Testis (tissue), 3 donors: ENCODE results near the gene NDUFB3. TPM values are rescaled to one million over a fixed set of nuclear protein-coding genes. Genes with fewer than 3 reads are reported as not detected.
"Not testable (repeated sequence)": the region's sequence is repeated elsewhere in the genome, so short reads cannot be mapped to it uniquely, and the experiment has no call there.

ENCODE experiments used
- DNase-seq: peaks from one replicate; pipeline ENCODE4 v3.0.0-alpha.2; 2019
- H3K27ac ChIP-seq, 2 donors: fragments of 200-600 bp; sonication (generic); one replicate each; pipeline ENCODE4 v1.5.1; 2019
- H3K27me3 ChIP-seq: fragments of 200-600 bp; sonication (generic); one replicate; pipeline ENCODE4 v1.5.1; 2019
- H3K36me3 ChIP-seq: fragments of 200-600 bp; sonication (generic); one replicate; pipeline ENCODE4 v1.5.1; 2017; ENCODE audit warnings: low read depth; ENCODE audit errors: missing control alignments
- H3K4me1 ChIP-seq: fragments of 200-600 bp; sonication (generic); one replicate; pipeline ENCODE4 v1.5.1; 2019
- H3K4me3 ChIP-seq, 2 donors: fragments of 200-600 bp; sonication (generic); one replicate each; pipeline ENCODE4 v1.5.1; 2017 to 2019
- H3K9me3 ChIP-seq: fragments of 200-600 bp; sonication (generic); one replicate; pipeline ENCODE4 v1.5.1; 2017
- POLR2A ChIP-seq: fragments of 450-650 bp; IDR thresholded peaks from one replicate; pipeline ENCODE4 v1.6.1; 2017; ENCODE audit warnings: antibody characterized with exemption, mild to moderate bottlenecking, moderate library complexity
- WGBS, 2 donors: methylation state at CpG; one replicate each; pipeline ENCODE4 v1.1.5; 2018; 5-methylcytosine and 5-hydroxymethylcytosine counted together
- intact Hi-C: fragments of 100-400 bp; cut with DNase I; formaldehyde crosslinking; loops from one replicate; pipeline ENCODE4 v1.15.1; 2023; ENCODE audit warnings: low total_unique reads
- polyA plus RNA-seq: library from polyadenylated mRNA; stranded (reverse); fragments of 350-450 nt; fragmentation: Illumina TruSeq; extraction: RNeasy Lipid Tissue Mini Kit (QIAGEN cat#74804); gene quantifications from one replicate; pipeline ENCODE4 v1.2.3, GENCODE V29; 2014; ENCODE audit warnings: low read depth, low replicate concordance; ENCODE audit not compliant: insufficient read depth
- total RNA-seq, 2 donors: library from RNA; depleted of rRNA; stranded (reverse); fragments of >200 nt; gene quantifications; one replicate each; pipeline ENCODE4 v1.2.3, GENCODE V29; 2016
- TF ChIP-seq, protein P1 (sequence below), 3 experiments: fragments of 450-650 bp in 2 of 3; fragments of 200-600 bp in 1 of 3; sonication (generic) in 1 of 3; IDR thresholded peaks; one replicate each; pipeline ENCODE4 v1.5.1; 2016 to 2019; ENCODE audit warnings: antibody characterized with exemption in 3 of 3, mild to moderate bottlenecking in 2 of 3, moderate library complexity in 1 of 3

Gene NDUFB3
- total and polyA plus RNA-seq, 3 donors from 2014 or later, result 46.8 to 129 (median 56.2) TPM

DNA sequence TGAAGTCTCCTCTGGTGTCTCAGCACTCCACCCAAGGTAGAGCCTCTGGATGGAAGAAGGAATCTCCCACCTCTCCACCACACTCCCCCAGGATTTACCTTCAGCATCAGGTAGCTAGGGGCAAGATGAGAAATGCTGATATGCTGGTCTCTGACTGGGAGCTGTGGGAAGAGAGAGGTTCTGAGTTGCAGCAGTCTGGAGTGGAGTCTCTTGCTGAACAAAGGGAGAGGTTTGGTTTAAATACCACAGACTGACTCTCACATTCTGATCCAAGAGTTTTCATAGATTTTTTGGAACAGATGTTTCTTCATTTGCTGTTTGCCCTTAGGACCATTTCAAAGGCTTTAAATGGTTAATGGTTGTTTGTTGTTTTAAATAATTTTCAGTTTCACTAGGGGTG is 43.0 kb downstream of the NDUFB3 start:
- Histone ChIP-seq H3K27ac (no peak overlapping the region), H3K4me1 (peaks cover 10% of the 10 kb centered on the region), H3K36me3 (no peaks in the 10 kb centered on the region), H3K27me3 (no peaks in the 10 kb centered on the region), H3K9me3 (no peaks in the 10 kb centered on the region), H3K4me3 (no peak overlapping the region)
- no peak for TF ChIP-seq POLR2A
- TF ChIP-seq, protein P1, sequence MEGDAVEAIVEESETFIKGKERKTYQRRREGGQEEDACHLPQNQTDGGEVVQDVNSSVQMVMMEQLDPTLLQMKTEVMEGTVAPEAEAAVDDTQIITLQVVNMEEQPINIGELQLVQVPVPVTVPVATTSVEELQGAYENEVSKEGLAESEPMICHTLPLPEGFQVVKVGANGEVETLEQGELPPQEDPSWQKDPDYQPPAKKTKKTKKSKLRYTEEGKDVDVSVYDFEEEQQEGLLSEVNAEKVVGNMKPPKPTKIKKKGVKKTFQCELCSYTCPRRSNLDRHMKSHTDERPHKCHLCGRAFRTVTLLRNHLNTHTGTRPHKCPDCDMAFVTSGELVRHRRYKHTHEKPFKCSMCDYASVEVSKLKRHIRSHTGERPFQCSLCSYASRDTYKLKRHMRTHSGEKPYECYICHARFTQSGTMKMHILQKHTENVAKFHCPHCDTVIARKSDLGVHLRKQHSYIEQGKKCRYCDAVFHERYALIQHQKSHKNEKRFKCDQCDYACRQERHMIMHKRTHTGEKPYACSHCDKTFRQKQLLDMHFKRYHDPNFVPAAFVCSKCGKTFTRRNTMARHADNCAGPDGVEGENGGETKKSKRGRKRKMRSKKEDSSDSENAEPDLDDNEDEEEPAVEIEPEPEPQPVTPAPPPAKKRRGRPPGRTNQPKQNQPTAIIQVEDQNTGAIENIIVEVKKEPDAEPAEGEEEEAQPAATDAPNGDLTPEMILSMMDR (IDR thresholded peaks at IDR 0.05), result no peak
- intact Hi-C loops, result loop anchor here (5.0 kb wide), 2 partner anchors 38 to 42 kb away; no protein-coding TSS in a partner anchor
- no peak for DNase-seq

DNA sequence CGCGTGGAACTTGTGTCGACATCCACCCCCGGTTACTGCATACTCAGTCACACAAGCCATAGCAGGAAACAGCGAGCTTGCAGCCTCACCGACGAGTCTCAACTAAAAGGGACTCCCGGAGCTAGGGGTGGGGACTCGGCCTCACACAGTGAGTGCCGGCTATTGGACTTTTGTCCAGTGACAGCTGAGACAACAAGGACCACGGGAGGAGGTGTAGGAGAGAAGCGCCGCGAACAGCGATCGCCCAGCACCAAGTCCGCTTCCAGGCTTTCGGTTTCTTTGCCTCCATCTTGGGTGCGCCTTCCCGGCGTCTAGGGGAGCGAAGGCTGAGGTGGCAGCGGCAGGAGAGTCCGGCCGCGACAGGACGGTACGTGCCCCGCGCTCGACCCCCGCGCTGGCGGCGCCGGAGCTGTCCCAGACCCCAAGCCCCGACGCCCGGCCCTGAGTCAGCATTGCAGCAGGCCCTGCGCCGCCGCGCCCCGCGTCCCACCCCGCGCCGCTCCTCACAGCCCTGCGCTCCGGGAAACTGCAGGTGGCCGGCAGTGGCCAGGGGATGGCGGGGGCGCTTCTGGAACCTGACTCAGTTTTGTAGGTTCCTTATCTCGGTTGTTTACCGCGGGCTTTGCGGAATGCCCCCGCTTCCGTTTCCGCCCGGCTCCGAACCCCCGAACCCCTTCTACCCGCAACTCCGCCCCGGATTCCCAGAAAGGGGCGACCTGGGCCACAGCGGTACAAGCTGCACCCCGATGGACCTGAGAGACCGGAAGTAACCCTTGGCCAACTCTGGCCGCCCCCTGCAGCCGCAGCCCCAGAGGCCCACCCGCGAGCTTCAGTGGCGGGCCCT is 44.5 kb downstream of the NDUFB3 start, which contains the start of gene CFLAR:
CFLAR (plus strand) TSS at position 50 of the 844 bp plus-strand sequence. CDS start 13,702 bp downstream, outside the sequence.
- H3K27me3 ChIP-seq, result no peaks in the 10 kb centered on the region
- H3K9me3 ChIP-seq, result no peaks in the 10 kb centered on the region
- DNase-seq, result peak; percentile 76
- peak within 1 kb of the TSS; percentile 91 to 99 for H3K4me3 ChIP-seq
- intact Hi-C loops, result loop anchor here (5.0 kb wide), 1 partner anchor 41 kb away; no protein-coding TSS in a partner anchor
- no peak for TF ChIP-seq POLR2A
- TF ChIP-seq, protein P1 (IDR thresholded peaks at IDR 0.05), result no peak
- H3K36me3 ChIP-seq, result no peaks in the 10 kb centered on the region
- H3K4me1 ChIP-seq, result peaks cover 23% of the 10 kb centered on the region
- peak within 1 kb of the TSS; percentile 97 to 100 for H3K27ac ChIP-seq
- whole genome bisulfite sequencing, 2 donors, result 0 to 1% methylated on average over 25 to 74 of the region's 75 CpGs

DNA sequence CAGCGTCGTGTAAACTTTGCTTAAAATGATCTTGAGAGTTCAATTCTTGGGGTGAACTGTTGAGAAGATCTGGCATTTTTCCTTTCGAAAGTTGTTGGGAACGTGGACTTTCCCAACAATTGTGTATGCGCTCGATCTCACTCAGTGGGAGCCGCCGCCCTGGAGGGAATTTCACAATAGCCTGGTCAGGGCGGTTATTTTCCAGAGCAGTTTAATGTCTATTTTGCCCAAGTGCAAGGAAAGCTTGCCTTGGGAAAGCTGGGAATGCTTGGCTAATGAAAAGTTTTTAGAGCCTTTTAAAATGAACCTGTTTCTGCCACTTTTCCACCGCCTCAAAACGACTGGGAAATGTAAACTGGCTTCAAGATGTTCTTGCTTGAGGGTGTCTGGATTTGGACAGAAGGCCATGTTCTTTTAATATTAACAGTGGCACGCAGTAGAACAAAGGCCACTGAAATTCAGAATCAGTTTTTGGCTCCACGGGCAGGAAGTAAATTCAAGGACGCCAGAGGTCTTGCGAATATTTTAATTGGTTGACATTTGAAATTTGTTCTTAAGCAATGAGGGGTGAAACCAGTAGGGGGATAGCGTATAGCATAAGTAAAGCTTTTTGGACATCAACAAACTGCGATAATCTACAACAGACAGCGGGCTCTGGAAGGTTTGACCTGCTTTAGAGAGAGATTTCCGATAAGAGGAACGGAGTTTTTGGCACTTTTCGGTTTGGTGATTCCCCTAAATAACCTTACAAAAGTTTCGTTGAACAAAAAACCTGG is 45.3 kb downstream of the NDUFB3 start:
- Histone ChIP-seq H3K27me3 (no peaks in the 10 kb centered on the region), H3K4me1 (peaks cover 30% of the 10 kb centered on the region), H3K36me3 (no peaks in the 10 kb centered on the region), H3K4me3 (peak overlapping the region; percentile 91 to 99), H3K27ac (peak overlapping the region; percentile 97 to 100), H3K9me3 (no peaks in the 10 kb centered on the region)
- peak; percentile 63 for DNase-seq
- intact Hi-C loops, result loop anchor here (5.0 kb wide), 1 partner anchor 40 kb away; no protein-coding TSS in a partner anchor
- TF ChIP-seq, protein P1 (IDR thresholded peaks at IDR 0.05), result peak in 1 of 3 experiments; percentile 7
- no peak for TF ChIP-seq POLR2A
- WGBS, 2 donors, result 0 to 1% methylated on average over 22 of the region's 22 CpGs

DNA sequence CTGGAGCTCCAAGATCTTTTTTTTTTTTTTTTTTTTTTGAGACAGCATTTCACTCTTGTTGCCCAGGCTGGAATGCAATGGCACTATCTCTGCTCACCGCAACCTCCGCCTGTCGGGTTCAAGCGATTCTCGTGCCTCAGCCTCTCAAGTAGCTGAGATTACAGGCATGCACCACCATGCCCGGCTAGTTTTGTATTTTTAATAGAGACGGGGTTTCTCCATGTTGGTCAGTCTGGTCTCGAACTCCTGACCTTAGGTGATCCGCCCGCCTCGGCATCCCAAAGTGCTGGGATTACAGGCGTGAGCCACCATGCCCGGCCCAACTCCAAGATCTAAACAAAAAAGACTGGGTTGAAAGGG is 45.9 kb downstream of the NDUFB3 start:
- 2 to 7% methylated on average over 13 of the region's 13 CpGs for WGBS, 2 donors

More for the DNA sequence above, 45.9 kb downstream of the NDUFB3 start:
- H3K27me3 ChIP-seq, H3K36me3 ChIP-seq, DNase-seq, H3K9me3 ChIP-seq: not testable (repeated sequence)
- Histone ChIP-seq H3K4me1 (peaks cover 35% of the 10 kb centered on the region), H3K4me3 (peak overlapping the region; percentile 91 to 99), H3K27ac (peak overlapping the region; percentile 97 to 100)
- intact Hi-C loops, result loop anchor here (5.0 kb wide), 1 partner anchor 40 kb away; no protein-coding TSS in a partner anchor
